Mucosa of descending colon (tissue), 3 donors: Measurements from ENCODE around the gene TMEFF2. TPM values are rescaled to one million over a fixed set of nuclear protein-coding genes. Genes with fewer than 3 reads are reported as not detected.

Source experiments
- ATAC-seq: fragments of 200-7000 bp; cut with Tn5 transposase; one replicate; pipeline ENCODE4 v1.9.1; 2020; ENCODE audit warnings: mild to moderate bottlenecking, moderate library complexity
- DNase-seq, 3 donors: peaks; one replicate each; pipeline ENCODE4 v3.0.0-alpha.2; 2020
- H3K36me3 ChIP-seq: fragments of 200-600 bp; one replicate; pipeline ENCODE4 v1.8.0; 2021; ENCODE audit warnings: low read depth, mild to moderate bottlenecking
- H3K4me1 ChIP-seq: fragments of 200-600 bp; one replicate; pipeline ENCODE4 v1.8.0; 2021; ENCODE audit warnings: low read depth, mild to moderate bottlenecking
- H3K4me3 ChIP-seq: fragments of 200-600 bp; one replicate; pipeline ENCODE4 v1.8.0; 2021; ENCODE audit warnings: mild to moderate bottlenecking
- H3K9me3 ChIP-seq: fragments of 200-600 bp; one replicate; pipeline ENCODE4 v1.8.0; 2021; ENCODE audit warnings: mild to moderate bottlenecking
- intact Hi-C, 2 donors: fragments of 100-400 bp; cut with DNase I in 1 of 2; cut with micrococcal nuclease in 1 of 2; formaldehyde crosslinking; loops; one replicate each; pipeline versions ENCODE4 v1.11.0 to v1.11.1; 2022; cut with DNase I, micrococcal nuclease
- long read RNA-seq, 2 donors: library from polyadenylated mRNA; unstranded; transcript quantifications; one replicate each; pipeline ENCODE4 v2.0.0, GENCODE V29; 2019 to 2021
- total RNA-seq, 3 donors: library from RNA; stranded (reverse); fragmentation: NEBNext Ultra II Directional in 2 of 3; extraction: Animal tissue kit (Norgen Biotek cat#: 25700) in 2 of 3; gene quantifications; one replicate each; pipeline versions ENCODE4 v1.2.1 to v1.2.4, GENCODE V29; 2021 to 2023
- TF ChIP-seq, protein P1 (sequence below): fragments of 200-600 bp; IDR thresholded peaks from one replicate; pipeline ENCODE4 v1.8.0; 2022; ENCODE audit warnings: antibody characterized with exemption, mild to moderate bottlenecking
- donor health status: DM: no; HTN: no; CAD: no; lungs with moderate emphysema.
- donor health status: DM: no; HTN: no; CAD: no.
- donor health status: DM: no; HTN: yes; CAD: no.

TMEFF2 gene, protein sequence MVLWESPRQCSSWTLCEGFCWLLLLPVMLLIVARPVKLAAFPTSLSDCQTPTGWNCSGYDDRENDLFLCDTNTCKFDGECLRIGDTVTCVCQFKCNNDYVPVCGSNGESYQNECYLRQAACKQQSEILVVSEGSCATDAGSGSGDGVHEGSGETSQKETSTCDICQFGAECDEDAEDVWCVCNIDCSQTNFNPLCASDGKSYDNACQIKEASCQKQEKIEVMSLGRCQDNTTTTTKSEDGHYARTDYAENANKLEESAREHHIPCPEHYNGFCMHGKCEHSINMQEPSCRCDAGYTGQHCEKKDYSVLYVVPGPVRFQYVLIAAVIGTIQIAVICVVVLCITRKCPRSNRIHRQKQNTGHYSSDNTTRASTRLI
- total RNA-seq, result 1 to 10 TPM in 1 of 3 donors, under 1 TPM in 1, not detected in 1; 0.31 to 1.0 TPM
- long read RNA-seq, donor 1, partial matches to known transcripts, result 0 of 7 reads
- long read RNA-seq, donor 1, other reads (novel, unspliced or antisense), result 3 of 7 reads
- long read RNA-seq, donor 2, partial matches to known transcripts, result 1 of 2 reads
- long read RNA-seq, donor 2, other reads (novel, unspliced or antisense), result 0 of 2 reads

DNA sequence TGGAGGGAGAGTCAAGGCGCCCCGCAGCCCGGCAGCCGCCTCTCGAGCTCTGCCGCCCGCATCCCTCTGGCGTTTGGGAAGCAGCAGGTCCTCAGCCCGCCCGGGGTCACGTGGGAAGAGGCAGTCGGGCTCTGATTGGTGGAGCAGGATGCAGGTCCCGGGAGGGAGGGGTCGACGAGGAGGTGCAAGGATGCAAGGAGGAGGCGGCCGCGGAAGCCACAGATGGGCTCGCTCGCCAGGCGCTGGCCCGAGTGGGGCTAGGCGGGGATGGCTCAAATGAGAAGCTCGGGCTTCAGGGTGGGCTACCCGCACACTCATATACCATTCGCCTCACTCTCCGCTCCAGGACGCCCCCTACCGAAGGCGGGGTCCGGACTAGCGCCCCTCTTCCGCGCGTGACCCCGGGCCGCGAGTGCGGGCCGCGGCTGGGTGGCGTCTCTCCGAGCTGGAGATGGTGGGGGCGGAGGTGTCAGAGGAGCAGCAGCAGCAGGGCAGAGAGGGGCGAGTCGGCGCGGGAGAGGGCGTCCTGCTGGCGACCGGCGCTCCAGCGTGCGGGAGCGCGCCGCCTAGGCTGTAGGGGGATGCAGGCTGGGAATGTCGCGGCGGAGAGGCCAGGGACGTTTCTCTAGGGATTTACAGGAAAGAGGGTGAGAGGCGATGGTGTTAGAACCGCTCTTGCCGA, at the start of gene TMEFF2:
Gene TMEFF2 (minus strand): TSS at position 68 of the 682 bp plus-strand sequence. CDS start 409 bp downstream, outside the sequence.
- ATAC-seq, result peak; percentile 55
- H3K4me3 ChIP-seq, result no peak within 1 kb of the TSS
- TF ChIP-seq, protein P1, sequence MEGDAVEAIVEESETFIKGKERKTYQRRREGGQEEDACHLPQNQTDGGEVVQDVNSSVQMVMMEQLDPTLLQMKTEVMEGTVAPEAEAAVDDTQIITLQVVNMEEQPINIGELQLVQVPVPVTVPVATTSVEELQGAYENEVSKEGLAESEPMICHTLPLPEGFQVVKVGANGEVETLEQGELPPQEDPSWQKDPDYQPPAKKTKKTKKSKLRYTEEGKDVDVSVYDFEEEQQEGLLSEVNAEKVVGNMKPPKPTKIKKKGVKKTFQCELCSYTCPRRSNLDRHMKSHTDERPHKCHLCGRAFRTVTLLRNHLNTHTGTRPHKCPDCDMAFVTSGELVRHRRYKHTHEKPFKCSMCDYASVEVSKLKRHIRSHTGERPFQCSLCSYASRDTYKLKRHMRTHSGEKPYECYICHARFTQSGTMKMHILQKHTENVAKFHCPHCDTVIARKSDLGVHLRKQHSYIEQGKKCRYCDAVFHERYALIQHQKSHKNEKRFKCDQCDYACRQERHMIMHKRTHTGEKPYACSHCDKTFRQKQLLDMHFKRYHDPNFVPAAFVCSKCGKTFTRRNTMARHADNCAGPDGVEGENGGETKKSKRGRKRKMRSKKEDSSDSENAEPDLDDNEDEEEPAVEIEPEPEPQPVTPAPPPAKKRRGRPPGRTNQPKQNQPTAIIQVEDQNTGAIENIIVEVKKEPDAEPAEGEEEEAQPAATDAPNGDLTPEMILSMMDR, result no peak
- DNase-seq, result peak; percentile 12 to 55 (median 38)
- no peaks in the 10 kb centered on the region for H3K9me3 ChIP-seq
- H3K4me1 ChIP-seq, result peaks cover 14% of the 10 kb centered on the region
- intact Hi-C loops, result no loop called here
- no peaks in the 10 kb centered on the region for H3K36me3 ChIP-seq

DNA sequence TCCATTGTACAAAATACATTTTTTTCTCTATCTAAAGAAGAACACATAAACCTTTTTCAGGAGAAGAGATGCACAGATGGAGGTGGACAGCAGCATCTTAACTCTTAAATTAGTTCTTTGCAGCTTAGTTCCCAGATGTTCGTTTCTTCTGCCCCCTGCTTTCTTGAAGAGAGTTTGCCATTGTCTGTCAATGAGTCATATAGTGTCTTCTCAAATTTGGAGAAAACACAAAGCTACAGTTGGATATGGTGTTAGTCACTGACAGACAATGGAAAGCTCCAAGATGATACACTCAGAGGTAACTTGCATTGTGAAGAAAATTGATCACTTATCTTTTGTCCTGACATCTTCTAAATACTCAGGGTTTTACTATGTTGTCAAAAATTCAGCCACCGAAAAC, 48.8 kb upstream of the TMEFF2 start:
- DNase-seq (no peak), ATAC-seq (no peak)
- TF ChIP-seq, protein P1, result no peak
- intact Hi-C loops, result no loop called here
- Histone ChIP-seq H3K36me3 (no peaks in the 10 kb centered on the region), H3K4me3 (no peak overlapping the region), H3K9me3 (no peaks in the 10 kb centered on the region), H3K4me1 (no peaks in the 10 kb centered on the region)

DNA sequence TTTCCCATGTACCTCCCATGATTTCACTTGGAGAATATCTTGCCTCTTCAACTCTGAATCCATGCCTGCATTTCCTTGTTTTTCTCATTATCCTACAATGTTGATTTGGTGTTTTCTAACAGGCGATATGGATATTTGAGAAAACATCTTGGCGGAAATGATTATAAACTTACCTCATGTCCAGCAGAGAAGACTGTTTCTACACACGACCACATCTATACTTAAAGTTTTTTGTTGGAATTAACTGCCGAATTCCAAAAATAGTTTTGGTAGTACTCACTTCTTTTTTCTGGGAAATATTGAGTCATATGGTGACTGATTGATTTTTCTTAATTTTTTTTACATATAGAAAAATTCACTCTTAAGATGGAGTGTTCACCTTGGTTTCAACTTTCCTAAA, 41.4 kb upstream of the TMEFF2 start:
- Histone ChIP-seq H3K4me1 (no peaks in the 10 kb centered on the region), H3K9me3 (no peaks in the 10 kb centered on the region), H3K4me3 (no peak overlapping the region), H3K36me3 (no peaks in the 10 kb centered on the region)
- DNase-seq (no peak), ATAC-seq (no peak)
- TF ChIP-seq, protein P1, result no peak
- intact Hi-C loops, result no loop called here

DNA sequence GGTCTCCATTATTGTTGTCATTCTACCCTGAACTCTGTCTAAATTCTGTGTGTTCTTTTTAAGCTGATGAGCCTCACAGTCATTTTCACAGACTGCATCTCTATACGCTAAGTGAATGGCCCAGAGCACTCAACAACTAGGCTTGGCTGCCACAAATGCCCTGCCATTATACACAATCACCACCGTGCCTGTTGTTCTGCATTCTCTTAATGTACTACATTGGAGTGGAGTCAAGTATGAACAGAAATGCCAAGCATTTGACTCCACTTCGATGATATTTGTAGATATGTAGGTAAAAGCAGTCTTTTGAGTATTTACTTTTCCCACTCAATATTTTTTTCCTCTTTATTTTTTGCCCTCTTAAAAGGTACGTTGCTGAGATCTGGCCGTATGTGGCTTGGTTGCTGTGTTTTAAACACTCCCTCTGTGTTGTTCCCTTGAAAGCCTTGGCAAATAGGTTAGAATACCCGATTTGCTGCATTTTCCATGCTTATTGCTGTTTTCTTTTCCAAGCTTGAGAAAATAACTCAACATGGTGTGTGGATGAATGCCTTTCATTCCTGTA, 36.2 kb upstream of the TMEFF2 start:
- TF ChIP-seq, protein P1, result no peak
- intact Hi-C loops, result no loop called here

DNA sequence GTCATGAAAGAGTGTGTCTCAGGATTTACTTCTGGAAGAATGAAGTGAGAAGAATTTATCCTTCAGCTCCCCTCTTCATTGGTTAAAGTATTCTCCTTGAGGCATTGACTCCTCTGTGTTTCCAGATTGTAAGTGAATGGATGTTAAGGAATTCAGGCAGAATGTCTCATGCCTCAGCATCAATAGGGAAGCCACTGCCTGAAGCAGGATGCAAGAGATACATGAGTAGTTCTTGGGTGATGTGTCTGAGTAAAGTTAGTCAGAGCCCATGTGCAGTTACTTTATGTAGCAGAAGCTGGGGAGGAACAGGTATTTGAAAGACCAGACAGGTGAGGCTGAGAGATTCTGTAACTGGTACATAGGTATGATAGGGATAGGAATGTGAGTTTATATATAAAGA, 34.0 kb upstream of the TMEFF2 start:
- H3K36me3 ChIP-seq, result no peaks in the 10 kb centered on the region
- TF ChIP-seq, protein P1, result no peak
- ATAC-seq (no peak), DNase-seq (no peak)
- no peaks in the 10 kb centered on the region for H3K4me1 ChIP-seq
- H3K4me3 ChIP-seq, result no peak overlapping the region
- no peaks in the 10 kb centered on the region for H3K9me3 ChIP-seq
- intact Hi-C loops, result no loop called here

More for the DNA sequence above, 36.2 kb upstream of the TMEFF2 start:
- DNase-seq (no peak), ATAC-seq (no peak)
- Histone ChIP-seq H3K4me1 (no peaks in the 10 kb centered on the region), H3K36me3 (no peaks in the 10 kb centered on the region), H3K9me3 (no peaks in the 10 kb centered on the region), H3K4me3 (no peak overlapping the region)
